ENCODE data around the gene ACAP3.

DNA sequence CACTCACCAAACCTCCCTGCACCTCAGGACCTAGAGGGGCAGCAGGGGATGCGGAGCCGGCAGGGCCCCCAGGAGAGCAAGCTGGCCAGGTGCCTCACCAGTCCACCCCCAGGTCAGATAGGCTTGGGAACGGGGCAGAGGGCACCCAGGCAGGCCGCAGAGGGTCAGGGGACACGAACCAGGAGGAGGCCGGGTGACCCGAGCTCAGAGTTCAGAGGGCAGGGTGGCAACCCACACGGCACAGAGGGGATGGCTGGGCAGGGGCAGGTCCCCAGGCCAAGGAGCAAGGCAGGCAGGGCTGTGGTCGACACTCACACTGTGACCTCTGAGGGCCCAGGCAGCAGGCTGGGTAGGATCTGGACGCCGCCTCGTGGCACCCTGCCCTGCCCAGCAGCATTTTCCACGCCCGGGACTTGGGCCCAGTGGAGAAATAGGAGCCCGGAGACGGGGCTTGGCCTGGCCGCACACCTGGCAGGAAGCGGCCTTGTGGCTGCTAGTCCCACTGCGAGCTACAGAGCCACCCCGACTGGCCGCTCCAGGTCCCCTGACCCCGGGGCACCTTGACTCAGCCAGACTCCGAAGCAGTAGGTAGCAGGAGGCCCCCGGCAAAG, 36.2 kb upstream of the ACAP3 start:
- TF ChIP-seq POLR2A (IDR thresholded peaks at IDR 0.05) = no peak
- TF ChIP-seq, protein P1, sequence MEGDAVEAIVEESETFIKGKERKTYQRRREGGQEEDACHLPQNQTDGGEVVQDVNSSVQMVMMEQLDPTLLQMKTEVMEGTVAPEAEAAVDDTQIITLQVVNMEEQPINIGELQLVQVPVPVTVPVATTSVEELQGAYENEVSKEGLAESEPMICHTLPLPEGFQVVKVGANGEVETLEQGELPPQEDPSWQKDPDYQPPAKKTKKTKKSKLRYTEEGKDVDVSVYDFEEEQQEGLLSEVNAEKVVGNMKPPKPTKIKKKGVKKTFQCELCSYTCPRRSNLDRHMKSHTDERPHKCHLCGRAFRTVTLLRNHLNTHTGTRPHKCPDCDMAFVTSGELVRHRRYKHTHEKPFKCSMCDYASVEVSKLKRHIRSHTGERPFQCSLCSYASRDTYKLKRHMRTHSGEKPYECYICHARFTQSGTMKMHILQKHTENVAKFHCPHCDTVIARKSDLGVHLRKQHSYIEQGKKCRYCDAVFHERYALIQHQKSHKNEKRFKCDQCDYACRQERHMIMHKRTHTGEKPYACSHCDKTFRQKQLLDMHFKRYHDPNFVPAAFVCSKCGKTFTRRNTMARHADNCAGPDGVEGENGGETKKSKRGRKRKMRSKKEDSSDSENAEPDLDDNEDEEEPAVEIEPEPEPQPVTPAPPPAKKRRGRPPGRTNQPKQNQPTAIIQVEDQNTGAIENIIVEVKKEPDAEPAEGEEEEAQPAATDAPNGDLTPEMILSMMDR (IDR thresholded peaks at IDR 0.05 in 8 of 11, conservative IDR thresholded peaks at IDR 0.05 in 3 of 11) = no peak
